HUES6 (cell line): ENCODE results near the gene SRR.

ENCODE experiments used
- H3K27ac ChIP-seq: 2 replicates; pipeline ENCODE4 v1.7.0; 2013; ENCODE audit warnings: low read depth, mild to moderate bottlenecking, low read length, inconsistent platforms
- H3K27me3 ChIP-seq: 2 replicates; pipeline ENCODE4 v1.6.1; 2013; ENCODE audit warnings: low read length; ENCODE audit not compliant: control insufficient read depth, insufficient read depth
- H3K36me3 ChIP-seq: 2 replicates; pipeline ENCODE4 v1.6.1; 2013; ENCODE audit warnings: low read length; ENCODE audit not compliant: control insufficient read depth, insufficient read depth
- H3K4me1 ChIP-seq: 2 replicates; pipeline ENCODE4 v1.6.1; 2013; ENCODE audit warnings: low read length; ENCODE audit not compliant: control insufficient read depth, insufficient read depth
- H3K4me3 ChIP-seq: 2 replicates; pipeline ENCODE4 v1.5.1; 2013; ENCODE audit warnings: low read depth, low read length
- H3K9ac ChIP-seq: one replicate; pipeline ENCODE4 v1.6.1; 2013; ENCODE audit warnings: mild to moderate bottlenecking, low read length
- H3K9me3 ChIP-seq: 2 replicates; pipeline ENCODE4 v1.6.1; 2013; ENCODE audit warnings: low read depth, low read length; ENCODE audit not compliant: control insufficient read depth, insufficient read depth

The SRR gene

GRCh38 chr17:2372681-2373080, 68.9 kb downstream of the SRR start:
- no peaks in the 10 kb centered on the region for H3K27me3 ChIP-seq
- no peaks in the 10 kb centered on the region for H3K9me3 ChIP-seq
- peaks cover 7% of the 10 kb centered on the region; the same call in 1 of the 2 replicates for H3K4me1 ChIP-seq
- H3K9ac ChIP-seq: no peak overlapping the region
- no peak overlapping the region for H3K27ac ChIP-seq
- H3K4me3 ChIP-seq: no peak overlapping the region
- H3K36me3 ChIP-seq: peaks cover 64% of the 10 kb centered on the region

GRCh38 chr17:2373179-2373578, 69.4 kb downstream of the SRR start:
- H3K27me3 ChIP-seq: no peaks in the 10 kb centered on the region
- H3K36me3 ChIP-seq: peaks cover 65% of the 10 kb centered on the region
- H3K27ac ChIP-seq: no peak overlapping the region
- H3K9me3 ChIP-seq: no peaks in the 10 kb centered on the region
- H3K4me1 ChIP-seq: peaks cover 7% of the 10 kb centered on the region; the same call in 1 of the 2 replicates
- H3K4me3 ChIP-seq: no peak overlapping the region
- no peak overlapping the region for H3K9ac ChIP-seq
